Measurements from ENCODE around the gene LRRC8A.
"Not testable (repeated sequence)": the region's sequence is repeated elsewhere in the genome, so short reads cannot be mapped to it uniquely, and the experiment has no call there.

Gene LRRC8A

GRCh38 chr9:128847803-128848202 lies 34.1 kb upstream of the LRRC8A start:
- no peaks in the 10 kb centered on the region for H3K27me3 ChIP-seq (ENCODE audit: control insufficient read depth, insufficient read depth, low read length)
- H3K27ac ChIP-seq (ENCODE audit: low read length), result no peak overlapping the region
- no peaks in the 10 kb centered on the region for H3K4me1 ChIP-seq (ENCODE audit: control insufficient read depth, low read depth, low read length)
- H3K4me3 ChIP-seq (ENCODE audit: low read length), result no peak overlapping the region
- H3K36me3 ChIP-seq (ENCODE audit: control insufficient read depth, low read depth, low read length), result no peaks in the 10 kb centered on the region
- H3K9ac ChIP-seq (ENCODE audit: low read length), result no peak overlapping the region
- H3K9me3 ChIP-seq (ENCODE audit: control insufficient read depth, low read depth, low read length), result no peaks in the 10 kb centered on the region

- H3K27ac ChIP-seq (ENCODE audit: low read length); H3K4me3 ChIP-seq (ENCODE audit: low read length); H3K9ac ChIP-seq (ENCODE audit: low read length); H3K4me1 ChIP-seq (ENCODE audit: control insufficient read depth, low read depth, low read length); H3K36me3 ChIP-seq (ENCODE audit: control insufficient read depth, low read depth, low read length); H3K9me3 ChIP-seq (ENCODE audit: control insufficient read depth, low read depth, low read length); H3K27me3 ChIP-seq (ENCODE audit: control insufficient read depth, insufficient read depth, low read length): not testable (repeated sequence)
Observed at GRCh38 chr9:128851024-128851423, 30.9 kb upstream of the LRRC8A start.

- H3K9ac ChIP-seq (ENCODE audit: low read length); H3K4me1 ChIP-seq (ENCODE audit: control insufficient read depth, low read depth, low read length); H3K27me3 ChIP-seq (ENCODE audit: control insufficient read depth, insufficient read depth, low read length); H3K9me3 ChIP-seq (ENCODE audit: control insufficient read depth, low read depth, low read length); H3K36me3 ChIP-seq (ENCODE audit: control insufficient read depth, low read depth, low read length); H3K27ac ChIP-seq (ENCODE audit: low read length); H3K4me3 ChIP-seq (ENCODE audit: low read length): not testable (repeated sequence)
Observed at GRCh38 chr9:128851779-128852600, 29.9 kb upstream of the LRRC8A start.

- not testable (repeated sequence) for H3K27ac ChIP-seq (ENCODE audit: low read length)
Observed at GRCh38 chr9:128852646-128853045, 29.3 kb upstream of the LRRC8A start.

GRCh38 chr9:128854454-128854853 lies 27.5 kb upstream of the LRRC8A start:
- H3K27ac ChIP-seq (ENCODE audit: low read length); H3K9ac ChIP-seq (ENCODE audit: low read length); H3K27me3 ChIP-seq (ENCODE audit: control insufficient read depth, insufficient read depth, low read length); H3K36me3 ChIP-seq (ENCODE audit: control insufficient read depth, low read depth, low read length); H3K4me3 ChIP-seq (ENCODE audit: low read length); H3K4me1 ChIP-seq (ENCODE audit: control insufficient read depth, low read depth, low read length); H3K9me3 ChIP-seq (ENCODE audit: control insufficient read depth, low read depth, low read length): not testable (repeated sequence)

More at GRCh38 chr9:128852646-128853045, 29.3 kb upstream of the LRRC8A start:
- H3K9me3 ChIP-seq (ENCODE audit: control insufficient read depth, low read depth, low read length); H3K36me3 ChIP-seq (ENCODE audit: control insufficient read depth, low read depth, low read length); H3K9ac ChIP-seq (ENCODE audit: low read length); H3K27me3 ChIP-seq (ENCODE audit: control insufficient read depth, insufficient read depth, low read length); H3K4me1 ChIP-seq (ENCODE audit: control insufficient read depth, low read depth, low read length); H3K4me3 ChIP-seq (ENCODE audit: low read length): not testable (repeated sequence)

- H3K4me3 ChIP-seq (ENCODE audit: low read length); H3K4me1 ChIP-seq (ENCODE audit: control insufficient read depth, low read depth, low read length); H3K27me3 ChIP-seq (ENCODE audit: control insufficient read depth, insufficient read depth, low read length); H3K36me3 ChIP-seq (ENCODE audit: control insufficient read depth, low read depth, low read length); H3K27ac ChIP-seq (ENCODE audit: low read length); H3K9ac ChIP-seq (ENCODE audit: low read length); H3K9me3 ChIP-seq (ENCODE audit: control insufficient read depth, low read depth, low read length): not testable (repeated sequence)
Observed at GRCh38 chr9:128858476-128858875, 23.5 kb upstream of the LRRC8A start.

GRCh38 chr9:128860937-128861336 lies 21.0 kb upstream of the LRRC8A start:
- H3K27me3 ChIP-seq (ENCODE audit: control insufficient read depth, insufficient read depth, low read length), result no peaks in the 10 kb centered on the region
- H3K9me3 ChIP-seq (ENCODE audit: control insufficient read depth, low read depth, low read length), result no peaks in the 10 kb centered on the region
- no peak overlapping the region for H3K4me3 ChIP-seq (ENCODE audit: low read length)
- H3K4me1 ChIP-seq (ENCODE audit: control insufficient read depth, low read depth, low read length), result no peaks in the 10 kb centered on the region
- H3K27ac ChIP-seq (ENCODE audit: low read length), result no peak overlapping the region
- H3K36me3 ChIP-seq (ENCODE audit: control insufficient read depth, low read depth, low read length), result no peaks in the 10 kb centered on the region
- no peak overlapping the region for H3K9ac ChIP-seq (ENCODE audit: low read length)

GRCh38 chr9:128861501-128861900 lies 20.4 kb upstream of the LRRC8A start:
- H3K36me3 ChIP-seq (ENCODE audit: control insufficient read depth, low read depth, low read length), result no peaks in the 10 kb centered on the region
- H3K4me1 ChIP-seq (ENCODE audit: control insufficient read depth, low read depth, low read length), result no peaks in the 10 kb centered on the region
- H3K9me3 ChIP-seq (ENCODE audit: control insufficient read depth, low read depth, low read length), result no peaks in the 10 kb centered on the region
- H3K27me3 ChIP-seq (ENCODE audit: control insufficient read depth, insufficient read depth, low read length), result no peaks in the 10 kb centered on the region
- no peak overlapping the region for H3K9ac ChIP-seq (ENCODE audit: low read length)
- H3K4me3 ChIP-seq (ENCODE audit: low read length), result no peak overlapping the region
- no peak overlapping the region for H3K27ac ChIP-seq (ENCODE audit: low read length)

GRCh38 chr9:128862401-128862851 lies 19.5 kb upstream of the LRRC8A start:
- Histone ChIP-seq H3K9me3 (ENCODE audit: control insufficient read depth, low read depth, low read length) (no peaks in the 10 kb centered on the region), H3K27ac (ENCODE audit: low read length) (no peak overlapping the region), H3K4me3 (ENCODE audit: low read length) (no peak overlapping the region), H3K4me1 (ENCODE audit: control insufficient read depth, low read depth, low read length) (no peaks in the 10 kb centered on the region), H3K27me3 (ENCODE audit: control insufficient read depth, insufficient read depth, low read length) (no peaks in the 10 kb centered on the region), H3K9ac (ENCODE audit: low read length) (no peak overlapping the region), H3K36me3 (ENCODE audit: control insufficient read depth, low read depth, low read length) (no peaks in the 10 kb centered on the region)

GRCh38 chr9:128863647-128864046 lies 18.3 kb upstream of the LRRC8A start:
- H3K27me3 ChIP-seq (ENCODE audit: control insufficient read depth, insufficient read depth, low read length), result no peaks in the 10 kb centered on the region
- no peak overlapping the region for H3K4me3 ChIP-seq (ENCODE audit: low read length)
- H3K36me3 ChIP-seq (ENCODE audit: control insufficient read depth, low read depth, low read length), result no peaks in the 10 kb centered on the region
- H3K9me3 ChIP-seq (ENCODE audit: control insufficient read depth, low read depth, low read length), result no peaks in the 10 kb centered on the region
- H3K4me1 ChIP-seq (ENCODE audit: control insufficient read depth, low read depth, low read length), result no peaks in the 10 kb centered on the region
- no peak overlapping the region for H3K27ac ChIP-seq (ENCODE audit: low read length)
- H3K9ac ChIP-seq (ENCODE audit: low read length), result no peak overlapping the region

- no peak overlapping the region for H3K4me3 ChIP-seq (ENCODE audit: low read length)
- no peak overlapping the region for H3K9ac ChIP-seq (ENCODE audit: low read length)
- H3K9me3 ChIP-seq (ENCODE audit: control insufficient read depth, low read depth, low read length), result no peaks in the 10 kb centered on the region
- H3K36me3 ChIP-seq (ENCODE audit: control insufficient read depth, low read depth, low read length), result peaks cover 6% of the 10 kb centered on the region
- H3K4me1 ChIP-seq (ENCODE audit: control insufficient read depth, low read depth, low read length), result no peaks in the 10 kb centered on the region
- no peak overlapping the region for H3K27ac ChIP-seq (ENCODE audit: low read length)
- no peaks in the 10 kb centered on the region for H3K27me3 ChIP-seq (ENCODE audit: control insufficient read depth, insufficient read depth, low read length)
Observed at GRCh38 chr9:128870128-128870940, 11.6 kb upstream of the LRRC8A start.

GRCh38 chr9:128870941-128871265 lies 11.0 kb upstream of the LRRC8A start:
- not testable (repeated sequence) for H3K9me3 ChIP-seq (ENCODE audit: control insufficient read depth, low read depth, low read length); H3K9ac ChIP-seq (ENCODE audit: low read length); H3K27me3 ChIP-seq (ENCODE audit: control insufficient read depth, insufficient read depth, low read length); H3K27ac ChIP-seq (ENCODE audit: low read length); H3K4me3 ChIP-seq (ENCODE audit: low read length); H3K4me1 ChIP-seq (ENCODE audit: control insufficient read depth, low read depth, low read length); H3K36me3 ChIP-seq (ENCODE audit: control insufficient read depth, low read depth, low read length)
